ENCODE data around the gene GPR3.

GPR3 gene

DNA sequence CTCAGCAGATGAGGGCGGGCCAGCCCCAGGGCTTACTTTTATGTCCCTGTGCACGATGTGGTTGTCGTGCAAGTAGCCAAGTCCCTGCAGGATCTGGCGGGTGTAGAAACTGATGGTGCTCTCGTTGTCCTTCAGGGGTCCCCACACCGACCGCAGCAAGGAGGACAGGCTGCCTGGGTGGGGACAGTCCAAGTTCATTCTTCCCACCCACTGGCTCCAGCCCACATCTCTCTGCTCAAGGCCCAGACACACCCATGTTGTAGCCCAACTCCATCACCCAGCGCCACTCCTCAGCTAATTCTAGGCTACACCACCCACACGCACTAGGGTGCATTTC lies 32.6 kb upstream of the GPR3 start:
- FAIRE-seq = no peak

DNA sequence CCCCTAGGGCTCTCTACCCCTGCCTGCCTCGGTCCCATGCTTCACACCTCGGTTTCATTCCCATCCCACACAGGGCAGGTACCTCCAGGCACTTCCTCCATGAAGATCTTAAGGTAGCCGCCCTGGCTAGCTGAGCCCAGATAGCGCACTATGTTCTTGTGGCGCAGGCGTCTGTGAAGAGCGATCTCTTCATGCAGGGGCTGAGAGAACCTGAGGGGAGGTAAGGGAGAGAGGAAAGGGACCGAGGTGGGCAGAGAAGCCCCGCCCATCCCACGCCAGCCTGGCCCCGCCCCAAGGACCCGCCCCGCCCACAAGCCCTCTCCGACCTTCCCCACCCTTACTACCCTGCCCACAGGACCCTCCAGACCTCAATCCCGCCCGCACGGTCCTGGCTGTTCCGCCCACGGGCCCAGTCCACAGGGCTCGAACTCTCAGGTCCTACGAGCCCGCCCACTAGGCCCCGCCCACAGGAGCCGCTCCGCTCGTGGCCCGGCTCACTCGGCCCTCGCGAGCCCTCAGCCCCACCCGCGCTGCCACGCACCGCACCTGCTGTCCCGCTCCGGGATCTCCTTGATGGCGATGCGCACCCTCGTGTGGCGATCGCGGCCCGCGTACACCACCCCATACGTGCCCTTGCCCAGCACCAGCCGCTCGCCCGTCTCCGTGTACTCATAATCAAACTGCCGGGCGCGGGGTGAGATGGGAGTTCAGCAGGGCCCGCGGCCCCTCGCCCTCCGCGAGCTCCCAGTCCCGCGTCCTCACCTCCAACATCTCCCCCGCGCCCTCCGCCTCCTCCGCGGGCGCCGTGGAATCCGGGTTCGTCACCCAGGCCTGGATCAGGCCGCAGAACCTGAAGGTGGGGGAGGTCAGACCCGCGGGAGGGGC lies 32.0 kb upstream of the GPR3 start:
- FAIRE-seq = no peak

DNA sequence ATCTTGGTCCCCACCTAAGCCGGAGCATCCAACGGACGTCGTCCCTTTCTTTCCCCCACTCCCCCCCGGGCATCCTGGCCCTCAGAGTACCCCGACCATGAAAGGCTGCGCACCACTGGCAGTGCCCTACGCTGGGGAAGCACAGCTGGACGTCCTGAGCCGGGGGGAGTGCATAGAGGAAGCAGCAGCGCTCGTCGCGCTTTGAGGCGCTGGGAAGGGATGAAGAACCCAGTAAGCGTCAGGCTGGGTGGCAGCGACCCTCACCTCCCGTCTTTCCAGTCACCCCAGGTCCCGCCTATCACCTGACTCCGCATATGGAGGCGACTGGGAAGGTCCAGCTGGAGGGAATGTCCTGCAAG lies 31.4 kb upstream of the GPR3 start:
- no peak for FAIRE-seq

DNA sequence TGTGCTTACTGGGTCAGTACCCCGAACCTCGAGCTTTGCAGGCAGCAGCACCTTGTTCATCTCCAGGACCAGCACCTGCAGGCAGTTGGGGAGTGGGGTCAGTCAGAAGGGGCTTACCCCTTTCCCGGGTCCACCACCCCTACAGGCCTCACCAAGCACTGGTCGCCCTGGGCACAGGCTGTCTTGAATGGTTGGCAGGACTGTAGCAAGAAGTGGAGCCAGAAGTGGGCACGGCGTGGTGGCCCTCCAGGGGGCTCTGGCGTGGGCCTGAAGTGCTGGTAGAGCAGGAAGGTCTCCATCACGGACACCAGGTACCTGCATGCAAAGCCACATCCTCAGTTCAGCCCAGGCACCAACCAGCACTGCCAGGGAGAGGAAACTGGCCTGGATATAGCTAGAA lies 30.9 kb upstream of the GPR3 start:
- no peak for FAIRE-seq

DNA sequence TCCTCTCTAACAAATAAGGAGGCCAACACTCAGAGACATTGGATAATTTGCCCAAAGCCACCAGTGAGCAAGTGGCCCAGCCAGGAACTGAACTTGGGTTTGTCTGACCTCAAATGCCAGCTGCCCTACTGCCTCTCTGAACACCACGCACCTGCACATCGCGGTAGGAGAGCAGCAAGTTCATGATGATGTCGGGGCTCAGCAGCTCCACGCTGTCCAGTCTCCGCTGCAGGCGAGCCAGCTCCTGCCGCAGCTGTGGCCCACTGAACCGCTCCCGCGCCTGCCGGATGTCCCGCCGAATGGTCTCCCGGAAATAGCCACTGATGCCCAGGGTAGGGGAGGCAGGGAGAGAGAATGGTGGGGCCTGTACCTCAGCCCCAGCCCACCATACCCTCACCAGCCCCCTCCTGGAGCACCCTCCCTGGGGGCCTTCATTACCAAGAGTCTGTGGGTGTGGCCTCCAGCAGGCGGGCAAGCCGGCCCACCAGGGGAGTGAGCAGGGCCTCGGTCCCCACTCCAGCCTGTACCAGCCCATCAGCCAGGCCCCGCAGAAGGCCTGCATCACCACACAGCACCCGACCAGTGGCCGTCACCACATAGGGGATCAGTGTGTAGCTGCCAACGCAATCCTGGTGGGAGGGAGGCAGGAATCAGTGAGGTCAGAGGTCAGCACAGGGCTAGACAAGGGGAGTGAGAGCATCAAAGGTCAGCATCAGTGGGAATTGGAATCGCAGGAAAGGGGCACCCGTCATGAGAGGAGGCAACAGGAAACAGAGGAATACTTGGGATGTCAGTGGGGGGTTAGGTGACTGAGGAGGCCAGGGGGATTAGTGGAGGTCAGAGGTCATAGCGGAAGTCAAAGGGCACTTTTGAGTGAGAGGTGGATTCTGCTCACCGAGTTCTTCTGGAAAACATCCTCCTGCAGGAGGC lies 28.4 kb upstream of the GPR3 start:
- no peak for FAIRE-seq

DNA sequence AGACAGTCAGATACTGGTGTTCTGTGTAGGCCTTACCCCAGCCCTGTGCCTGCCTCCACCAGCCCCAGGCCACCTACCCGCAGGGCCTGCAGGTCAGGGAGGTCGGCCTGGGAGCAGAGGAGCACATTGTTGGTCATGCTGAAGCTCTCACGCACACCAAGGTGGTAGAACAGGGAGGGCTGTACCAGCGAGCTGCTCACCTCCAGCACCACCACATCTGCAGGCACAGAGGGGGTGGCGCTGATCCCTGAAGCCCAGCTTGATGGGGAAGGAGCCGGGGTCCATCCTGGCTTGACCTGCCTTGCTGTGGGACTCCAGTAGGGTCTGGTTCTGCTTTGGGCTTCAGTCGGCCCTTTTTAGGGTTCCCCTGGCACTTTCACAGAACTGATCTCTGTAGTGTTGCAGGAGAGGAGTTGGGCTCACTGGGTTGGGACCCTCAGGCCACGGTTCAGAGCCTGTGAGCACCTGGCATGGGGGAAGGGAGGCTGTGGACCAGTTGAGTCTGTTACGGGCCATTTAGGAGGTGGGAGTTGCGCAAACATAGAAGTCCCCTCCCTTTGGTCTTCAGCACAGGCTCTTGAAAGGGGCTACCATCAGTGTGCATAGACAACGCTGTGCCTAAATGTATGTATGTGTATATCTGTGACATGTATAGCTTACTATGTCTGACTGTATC lies 27.6 kb upstream of the GPR3 start:
- no peak for FAIRE-seq

DNA sequence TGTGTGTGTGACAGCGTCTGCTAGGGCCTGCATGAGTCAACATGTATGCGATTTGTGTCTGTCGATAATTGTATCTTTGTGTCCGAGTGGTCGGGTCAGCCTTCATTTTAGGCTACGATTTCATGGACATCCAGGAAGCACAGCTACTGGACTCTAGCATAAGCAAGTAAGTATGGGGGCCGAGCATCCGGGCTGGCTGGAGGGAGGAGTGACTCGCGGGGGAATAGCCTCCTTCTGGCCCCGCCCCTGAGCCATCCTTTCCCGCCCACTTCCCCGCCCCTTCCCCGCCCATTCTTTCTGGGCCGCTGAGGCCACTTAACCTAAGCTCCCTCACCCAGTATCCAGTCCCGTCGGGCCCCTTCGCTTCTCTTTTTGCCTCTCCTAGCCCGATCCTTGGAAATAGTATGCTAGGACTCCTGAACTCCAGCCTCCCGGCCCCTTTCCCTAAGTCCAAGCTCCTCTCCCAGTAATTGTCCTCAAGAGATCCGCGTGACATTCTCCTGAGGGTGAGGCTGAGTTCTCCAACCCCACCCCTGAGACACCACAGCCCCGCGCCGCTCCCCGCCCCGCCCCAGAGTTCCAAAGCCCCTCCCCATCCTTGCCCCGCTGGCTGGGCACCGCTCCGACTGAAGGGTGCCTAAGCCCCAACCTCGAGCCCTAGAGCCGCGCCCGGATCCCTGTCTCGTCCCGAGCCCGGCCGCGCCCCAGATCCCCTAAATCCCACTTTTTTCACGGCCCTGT lies 26.9 kb upstream of the GPR3 start:
- FAIRE-seq = no peak

DNA sequence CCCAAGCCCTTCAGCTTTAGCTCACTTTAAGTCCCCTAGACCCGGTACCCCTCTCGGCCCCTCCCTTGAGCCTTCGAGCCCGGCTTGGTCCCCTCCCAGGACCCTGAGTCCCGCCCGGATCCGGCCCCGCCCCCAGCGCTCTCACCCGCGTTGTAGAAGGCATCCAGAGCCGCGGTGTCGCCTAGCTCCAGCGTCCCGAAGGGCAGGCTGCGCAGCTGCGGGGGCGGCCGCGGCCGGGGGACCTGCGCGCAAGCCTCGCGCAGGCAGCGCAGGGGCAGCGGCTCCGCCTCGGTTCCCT lies 26.4 kb upstream of the GPR3 start:
- no peak for FAIRE-seq

DNA sequence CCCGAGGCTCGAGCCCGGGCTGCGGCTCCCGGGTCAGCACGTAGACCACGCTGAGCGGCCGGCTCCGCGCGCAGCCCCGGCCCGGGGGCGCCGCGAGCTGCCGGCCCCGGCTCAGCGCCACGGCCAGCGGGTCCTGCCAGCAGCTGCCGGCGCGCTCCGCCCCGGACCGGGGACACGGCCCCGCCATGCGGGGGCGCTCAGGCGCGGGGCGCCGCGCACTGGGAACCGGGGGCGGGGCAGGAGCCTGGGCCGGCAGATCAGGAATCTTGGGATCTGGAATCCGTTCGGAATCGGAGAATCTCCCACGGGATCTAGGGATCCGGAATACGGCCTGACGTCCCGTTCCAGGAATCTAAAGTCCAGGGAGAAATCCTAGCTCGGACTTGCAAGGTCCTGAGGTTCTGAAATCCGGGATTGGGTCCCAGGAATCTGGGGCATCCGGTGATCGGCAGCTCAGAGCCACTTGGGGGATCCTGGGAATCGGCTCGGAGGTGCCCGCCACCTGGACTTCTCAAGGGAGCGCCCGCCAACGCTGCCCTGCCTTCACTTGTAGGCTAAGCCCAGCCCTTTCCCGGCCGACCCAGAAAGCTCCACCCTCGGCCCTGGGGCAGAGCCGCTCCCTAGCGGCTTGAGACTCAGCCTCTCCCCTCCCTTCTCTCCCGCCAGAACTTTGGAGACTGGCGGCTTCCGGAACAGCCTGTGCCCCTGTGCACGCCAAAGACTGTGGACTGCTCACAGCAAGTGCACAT lies 25.8 kb upstream of the GPR3 start, which contains the start of gene MAP3K6:
Gene MAP3K6 (minus strand): TSS at position 551 of the 749 bp plus-strand sequence. CDS start 364 bp downstream, at position 187.
- no peak for FAIRE-seq

DNA sequence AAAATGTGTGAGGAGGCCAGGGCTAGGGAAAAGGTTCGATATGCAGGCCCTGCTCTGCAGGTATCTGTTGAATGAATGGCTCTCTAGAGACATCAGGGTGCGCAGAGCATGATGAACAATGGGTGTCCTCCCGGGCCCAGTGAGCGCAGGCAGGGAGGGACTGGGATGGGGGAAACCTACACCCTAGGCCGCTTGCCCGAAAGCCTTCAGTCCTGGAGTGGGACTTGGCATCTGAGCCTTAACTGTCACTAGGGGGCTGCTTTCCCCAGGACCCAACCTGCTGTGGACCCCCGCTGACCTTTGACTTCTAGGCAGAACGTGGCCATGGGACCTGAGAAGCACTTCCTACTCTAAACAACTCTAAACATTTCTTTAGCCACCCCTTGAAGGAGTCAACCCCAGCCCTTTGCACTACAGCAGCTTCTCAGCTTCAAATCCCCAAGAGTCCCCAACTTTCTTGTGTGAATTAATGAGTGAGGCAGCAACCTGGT lies 25.2 kb upstream of the GPR3 start:
- FAIRE-seq = no peak

DNA sequence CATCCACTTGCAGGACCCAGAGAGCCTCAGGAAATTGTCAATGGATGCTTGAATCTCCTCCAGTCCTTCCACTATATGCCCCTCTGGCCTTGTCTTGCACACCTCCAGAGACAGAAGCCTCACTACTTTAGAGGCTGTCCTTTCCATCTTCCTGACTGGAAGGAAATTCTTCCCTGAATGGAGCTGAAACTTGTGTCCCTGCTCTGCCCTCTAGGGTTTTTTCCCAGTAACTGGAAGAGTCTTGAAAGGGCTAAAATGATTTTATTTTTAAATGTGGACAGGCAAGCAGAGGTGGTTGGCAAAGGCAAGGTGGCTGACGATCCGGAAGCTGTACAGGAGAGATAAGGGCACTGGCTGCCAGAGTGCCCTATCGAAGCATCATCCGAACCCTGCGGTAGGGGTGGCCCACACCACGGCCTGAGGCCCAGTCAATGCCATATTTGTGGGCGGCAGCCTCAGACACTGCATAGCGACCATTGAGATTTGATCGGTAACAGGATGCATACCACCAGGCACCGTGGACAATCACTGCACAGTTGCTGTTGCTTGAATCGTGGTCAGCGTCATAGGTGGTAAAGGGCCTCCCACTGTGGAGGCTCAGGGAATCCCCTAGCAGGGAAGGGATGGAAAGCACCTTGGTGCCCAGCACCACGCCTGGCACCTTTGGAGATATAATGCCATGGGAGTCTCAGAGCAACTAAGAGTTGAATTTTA lies 23.4 kb upstream of the GPR3 start:
- FAIRE-seq = no peak

DNA sequence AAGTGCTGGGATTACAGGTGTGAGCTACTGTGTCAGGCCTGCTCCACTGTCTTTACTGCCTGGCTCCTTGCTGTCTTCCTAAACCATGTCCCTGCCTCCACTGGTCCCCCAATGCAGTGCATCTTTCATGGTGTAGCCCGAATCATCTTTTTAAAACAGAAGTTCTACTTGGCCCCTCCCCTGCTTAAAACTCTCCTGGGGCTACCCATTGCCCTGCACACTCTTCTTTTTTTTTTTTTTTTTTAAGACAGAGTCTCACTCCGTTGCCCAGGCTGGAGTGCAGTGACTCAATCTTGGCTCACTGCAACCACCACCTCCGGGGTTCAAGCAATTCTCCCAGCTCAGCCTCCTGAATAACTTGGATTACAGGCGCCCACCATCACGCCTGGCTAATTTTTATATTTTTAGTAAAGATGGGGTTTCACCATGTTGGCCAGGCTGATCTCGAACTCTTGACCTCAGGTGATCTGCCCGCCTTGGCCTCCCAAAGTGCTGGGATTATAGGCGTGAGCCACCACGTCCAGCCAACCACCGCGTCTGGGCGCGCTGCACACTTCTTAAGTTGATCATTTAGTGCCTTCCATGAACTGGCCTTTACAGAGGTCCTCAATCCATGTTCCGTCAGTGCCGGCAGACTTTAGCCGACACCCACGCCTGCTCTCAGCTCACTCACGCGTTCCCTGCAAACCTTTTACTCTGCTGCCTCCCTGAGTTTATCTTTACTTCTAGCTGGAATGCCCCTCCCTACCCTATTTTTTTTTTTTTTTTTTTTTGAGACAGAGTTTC lies 20.2 kb upstream of the GPR3 start:
- FAIRE-seq = no peak

DNA sequence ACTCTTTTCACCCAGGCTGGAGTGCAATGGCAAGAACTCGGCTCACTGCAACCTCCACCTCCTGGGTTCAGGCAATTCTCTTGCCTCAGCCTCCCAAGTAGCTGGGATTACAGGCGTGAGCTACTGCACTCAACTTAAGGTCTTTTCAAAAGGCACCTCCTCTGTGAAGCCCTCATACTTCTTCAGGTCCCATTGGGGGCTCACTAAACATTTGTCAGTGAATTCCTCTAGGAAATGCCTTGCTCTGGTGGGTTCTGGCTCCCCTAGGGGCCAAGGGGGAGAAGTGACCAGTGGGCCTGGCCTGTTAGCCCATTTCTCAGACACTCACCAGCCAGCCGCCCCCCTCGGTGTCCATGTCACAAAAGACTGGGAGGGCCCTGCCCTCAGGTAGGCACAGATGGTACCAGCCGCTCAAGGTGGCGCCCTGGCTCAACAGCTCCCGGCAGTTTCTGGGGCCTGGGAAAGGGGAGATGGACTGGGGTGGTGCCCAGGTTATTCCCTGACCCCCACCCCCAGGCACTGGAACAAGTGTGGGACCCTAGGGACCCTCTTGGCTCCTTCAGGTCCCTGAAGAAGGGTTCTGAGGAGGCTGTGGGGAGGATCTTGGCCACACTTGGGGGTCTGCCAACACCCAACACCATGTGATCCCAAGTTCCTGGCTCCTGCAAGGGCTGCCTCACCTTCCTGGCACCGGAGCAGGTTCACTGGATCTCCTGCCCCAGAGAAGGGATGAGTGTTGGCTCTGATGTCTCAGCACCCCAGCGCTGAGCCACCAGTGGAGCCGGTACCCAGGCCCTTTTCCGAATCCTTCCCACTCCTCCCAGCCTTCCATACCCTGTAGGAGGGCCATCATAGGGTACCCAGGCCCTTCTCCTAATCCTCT lies 19.4 kb upstream of the GPR3 start:
- FAIRE-seq = no peak

DNA sequence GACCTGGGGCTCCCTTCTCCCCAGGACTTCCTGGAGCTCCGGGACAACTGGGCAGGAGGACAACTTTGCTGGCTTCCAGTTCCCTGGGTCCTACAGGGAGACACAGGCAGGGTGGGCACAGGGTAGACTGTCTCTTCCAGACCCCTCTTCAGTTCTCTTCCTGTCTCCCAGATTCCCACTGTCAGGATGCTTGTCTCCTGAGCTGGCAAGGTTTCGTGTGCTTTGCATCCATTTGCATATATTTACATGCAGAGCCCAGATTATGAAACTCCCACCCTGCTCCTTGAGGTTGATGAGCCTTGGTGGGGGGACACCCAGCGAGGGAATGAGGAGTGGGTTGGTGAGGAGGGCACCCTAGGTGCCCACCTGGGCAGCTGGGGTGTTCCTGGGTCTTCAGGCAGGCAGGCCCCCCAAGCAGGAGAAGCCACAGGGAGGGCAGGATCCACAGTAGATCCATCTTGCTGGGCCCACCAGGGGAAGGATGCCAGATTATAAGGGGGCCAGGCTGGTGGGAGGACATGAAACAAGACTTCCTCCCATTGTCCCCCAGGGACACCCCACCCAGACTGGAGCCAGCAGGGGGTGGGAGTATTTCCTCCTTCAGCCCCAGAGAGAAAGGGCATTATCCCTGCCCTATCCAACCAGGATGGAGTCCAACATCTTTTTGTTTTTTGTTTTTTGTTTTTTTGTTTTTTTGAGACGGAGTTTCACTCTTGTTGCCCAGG lies 17.9 kb upstream of the GPR3 start, which contains the start of gene FCN3:
Gene FCN3 (minus strand): TSS at position 463 of the 725 bp plus-strand sequence. CDS start 6 bp downstream, at position 457.
- no peak for FAIRE-seq

DNA sequence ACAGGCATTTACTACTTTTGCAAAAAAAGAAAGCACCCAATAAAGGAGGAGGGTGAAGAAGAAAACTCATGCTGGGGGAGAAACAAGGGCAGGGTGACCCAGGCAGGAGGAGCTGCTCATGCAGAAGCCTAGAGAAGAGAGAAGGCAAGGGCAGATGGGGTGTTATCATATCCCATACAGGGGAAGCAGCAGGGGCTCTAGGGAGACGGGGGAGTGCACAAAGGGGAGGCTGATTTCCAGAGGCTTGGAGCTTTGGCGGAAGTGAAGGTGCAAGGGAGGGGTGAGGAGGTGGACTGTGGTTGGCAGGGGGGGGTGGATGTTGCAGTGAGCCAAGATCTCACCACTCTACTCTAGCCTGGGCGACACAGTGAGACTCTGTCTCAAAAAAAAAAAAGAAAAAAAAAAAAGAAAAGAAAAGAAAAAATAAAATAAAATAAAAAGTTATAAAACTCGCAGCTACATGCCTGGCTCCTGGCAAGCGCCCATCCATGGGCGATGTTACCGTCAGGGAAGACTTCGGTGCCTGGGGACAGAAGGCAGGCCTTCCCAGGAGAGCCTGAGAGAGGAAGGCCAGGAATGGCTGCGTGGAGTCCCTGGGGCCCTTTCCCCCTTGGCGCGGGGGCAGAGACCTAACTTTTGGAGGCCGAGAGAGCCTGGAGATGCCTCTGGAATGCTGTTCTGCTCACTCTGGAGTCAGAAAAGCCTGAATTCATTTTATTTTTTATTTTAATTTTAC lies 14.5 kb upstream of the GPR3 start:
- FAIRE-seq = no peak

DNA sequence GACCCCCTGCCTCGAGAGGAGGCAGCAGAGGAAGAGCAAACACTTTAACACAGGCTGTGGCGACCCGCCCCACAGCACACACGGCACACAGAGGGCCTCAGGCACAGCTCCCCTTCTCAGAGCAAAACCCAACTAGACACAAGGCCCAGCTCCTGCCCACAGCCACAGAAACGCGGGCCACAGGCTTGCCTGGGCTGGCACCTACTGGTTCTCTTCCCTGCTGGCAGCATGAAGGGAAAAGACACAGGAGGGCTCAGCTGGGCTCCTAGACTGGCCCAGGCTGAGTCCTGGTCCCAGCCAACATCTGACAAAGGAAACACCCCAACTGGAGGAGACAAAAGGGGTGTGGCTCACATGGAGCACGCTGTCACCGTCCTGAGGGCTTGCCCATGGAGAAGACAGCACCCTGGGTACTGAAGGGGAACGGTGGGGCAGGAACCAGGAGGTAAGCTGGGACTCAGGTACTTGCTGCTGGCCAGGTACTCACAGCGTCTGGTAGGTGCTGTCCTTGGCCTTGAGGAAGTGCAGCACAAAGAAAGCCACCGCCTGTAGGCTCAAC lies 12.8 kb upstream of the GPR3 start:
- FAIRE-seq = no peak

DNA sequence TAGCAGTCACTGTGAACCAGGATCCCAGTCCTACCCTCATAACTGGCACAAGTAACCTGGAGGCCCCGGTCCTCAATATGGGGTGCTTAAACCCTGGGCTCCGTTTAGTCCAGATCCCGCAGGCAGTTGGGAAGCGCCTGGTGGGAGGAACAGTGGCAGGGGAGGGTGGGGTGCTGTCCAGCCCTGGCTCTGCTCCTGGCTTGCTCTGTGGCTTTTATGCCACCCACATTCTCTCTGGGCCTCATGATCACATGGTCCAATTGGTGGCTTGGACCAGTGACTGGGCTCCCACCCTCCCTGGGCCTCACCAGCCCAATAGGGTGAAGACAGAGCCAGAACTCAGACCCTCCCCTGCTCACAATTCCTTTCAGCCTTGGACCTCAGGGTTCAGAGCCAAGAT lies 12.2 kb upstream of the GPR3 start:
- no peak for FAIRE-seq

All from endometrium (tissue), 2 donors.